Measurements from ENCODE around the gene EXD2.

GRCh38 chr14:69247676-69248440 lies 56.6 kb downstream of the EXD2 start:
- TF ChIP-seq, protein P1, sequence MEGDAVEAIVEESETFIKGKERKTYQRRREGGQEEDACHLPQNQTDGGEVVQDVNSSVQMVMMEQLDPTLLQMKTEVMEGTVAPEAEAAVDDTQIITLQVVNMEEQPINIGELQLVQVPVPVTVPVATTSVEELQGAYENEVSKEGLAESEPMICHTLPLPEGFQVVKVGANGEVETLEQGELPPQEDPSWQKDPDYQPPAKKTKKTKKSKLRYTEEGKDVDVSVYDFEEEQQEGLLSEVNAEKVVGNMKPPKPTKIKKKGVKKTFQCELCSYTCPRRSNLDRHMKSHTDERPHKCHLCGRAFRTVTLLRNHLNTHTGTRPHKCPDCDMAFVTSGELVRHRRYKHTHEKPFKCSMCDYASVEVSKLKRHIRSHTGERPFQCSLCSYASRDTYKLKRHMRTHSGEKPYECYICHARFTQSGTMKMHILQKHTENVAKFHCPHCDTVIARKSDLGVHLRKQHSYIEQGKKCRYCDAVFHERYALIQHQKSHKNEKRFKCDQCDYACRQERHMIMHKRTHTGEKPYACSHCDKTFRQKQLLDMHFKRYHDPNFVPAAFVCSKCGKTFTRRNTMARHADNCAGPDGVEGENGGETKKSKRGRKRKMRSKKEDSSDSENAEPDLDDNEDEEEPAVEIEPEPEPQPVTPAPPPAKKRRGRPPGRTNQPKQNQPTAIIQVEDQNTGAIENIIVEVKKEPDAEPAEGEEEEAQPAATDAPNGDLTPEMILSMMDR (IDR thresholded peaks at IDR 0.05): peak in 2 of 7 experiments; percentile 11 to 29
- TF ChIP-seq POLR2AphosphoS5 (IDR thresholded peaks at IDR 0.05) (peak; percentile 32 to 70 (median 56)), EP300 (IDR thresholded peaks at IDR 0.05) (no peak), POLR2A (IDR thresholded peaks at IDR 0.05) (no peak)

Data from stomach (tissue), 4 donors.